SIG-M5 treated with dmso at 0.1 percent for 504 hours (cell line): ENCODE results near the gene GPATCH3.
"Not testable (repeated sequence)": the region's sequence is repeated elsewhere in the genome, so short reads cannot be mapped to it uniquely, and the experiment has no call there.

Experiments used
- DNase-seq: peaks from one replicate; lab custom pipeline; 2025; ENCODE audit not compliant: unreplicated experiment; lab: John Stamatoyannopoulos, UW

Gene GPATCH3

GRCh38 chr1:26900001-26900814, at the start of gene GPATCH3:
GPATCH3 (minus strand) TSS chr1:26900467; CDS start chr1:26900442, 25 bp downstream.
- peak; percentile 76 for DNase-seq

GRCh38 chr1:26949926-26950319, 49.7 kb upstream of the GPATCH3 start:
- DNase-seq, result no peak

GRCh38 chr1:26949266-26949925, 49.1 kb upstream of the GPATCH3 start:
- DNase-seq, result no peak

GRCh38 chr1:26948725-26949057, 48.4 kb upstream of the GPATCH3 start:
- DNase-seq, result not testable (repeated sequence)

GRCh38 chr1:26946270-26946669, 46.0 kb upstream of the GPATCH3 start:
- DNase-seq, result no peak

GRCh38 chr1:26945728-26946127, 45.5 kb upstream of the GPATCH3 start:
- DNase-seq, result no peak

GRCh38 chr1:26945138-26945537, 44.9 kb upstream of the GPATCH3 start:
- DNase-seq, result no peak

GRCh38 chr1:26942656-26943055, 42.4 kb upstream of the GPATCH3 start:
- DNase-seq, result no peak

- no peak for DNase-seq
Observed at GRCh38 chr1:26941311-26941710, 41.0 kb upstream of the GPATCH3 start.

GRCh38 chr1:26938659-26939025, 38.4 kb upstream of the GPATCH3 start:
- no peak for DNase-seq

GRCh38 chr1:26938004-26938658, 37.9 kb upstream of the GPATCH3 start:
- no peak for DNase-seq

GRCh38 chr1:26936823-26937222, 36.6 kb upstream of the GPATCH3 start:
- DNase-seq, result no peak

GRCh38 chr1:26932531-26932930, 32.3 kb upstream of the GPATCH3 start:
- peak; percentile 92 for DNase-seq

- DNase-seq, result no peak
Observed at GRCh38 chr1:26923711-26924110, 23.4 kb upstream of the GPATCH3 start.

- no peak for DNase-seq
Observed at GRCh38 chr1:26922901-26923300, 22.6 kb upstream of the GPATCH3 start.

GRCh38 chr1:26922431-26922729, 22.1 kb upstream of the GPATCH3 start:
- DNase-seq, result no peak

- peak; percentile 94 for DNase-seq
Observed at GRCh38 chr1:26921540-26922430, 21.5 kb upstream of the GPATCH3 start, which contains the start of gene NUDC. NUDC (plus strand) TSS chr1:26921743; CDS start chr1:26921849, 106 bp downstream.

GRCh38 chr1:26921126-26921539, 20.9 kb upstream of the GPATCH3 start:
- DNase-seq, result no peak

- no peak for DNase-seq
Observed at GRCh38 chr1:26915204-26915842, 15.1 kb upstream of the GPATCH3 start.

GRCh38 chr1:26913754-26914619, 13.7 kb upstream of the GPATCH3 start, which contains the start of gene NR0B2:
NR0B2 (minus strand) TSS chr1:26913975; CDS start chr1:26913940, 35 bp downstream.
- DNase-seq, result no peak
